HCT116 (cell line): ENCODE data around the gene ZFP1. TPM values are rescaled to one million over a fixed set of nuclear protein-coding genes. Genes with fewer than 3 reads are reported as not detected.

Experiments used
- ATAC-seq: fragments of 200-7000 bp; cut with Tn5 transposase; 2 replicates; pipeline ENCODE4 v1.9.1; 2020; ENCODE audit warnings: mild to moderate bottlenecking, moderate library complexity
- BruUV-seq: library from RNA; stranded (reverse); fragments of 400-500 nt; replicated peaks from 2 replicates; lab custom pipeline; 2021; lab: Mats Ljungman, UMichigan
- CTCF ChIA-PET: fragments of 300-600 bp; sonication (Branson Sonifier 250); formaldehyde crosslinking; loops from one replicate; lab custom pipeline; 2021; ENCODE audit warnings: antibody characterized with exemption; lab: Charles Lee
- POLR2A ChIA-PET: fragments of 300-600, 350-600 bp; sonication (Branson Sonifier 250); formaldehyde crosslinking; loops from one replicate; lab custom pipeline; 2021; ENCODE audit warnings: antibody characterized with exemption; lab: Charles Lee
- RAD21 ChIA-PET, 2 experiments: fragments of 300-600 bp; sonication (Branson Sonifier 250); formaldehyde crosslinking; loops; one replicate each; lab custom pipeline; 2023; ENCODE audit warnings: low total read pairs in 2 of 2; ENCODE audit not compliant: uncharacterized antibody in 2 of 2, unreplicated experiment in 2 of 2, low non-redundant PET in 1 of 2; lab: Charles Lee
- DNase-seq: peaks from one replicate; pipeline ENCODE4 v3.0.0-alpha.2; 2010; ENCODE audit warnings: low read depth, low spot score
- H2AFZ ChIP-seq: fragments of 200-600 bp; shearing (Covaris generic), sonication (generic); 2 replicates; pipeline ENCODE4 v1.6.1; 2017; ENCODE audit warnings: low read depth, mixed run types, mixed read lengths, antibody characterized with exemption, low read length; ENCODE audit not compliant: poor library complexity, severe bottlenecking
- H3K27ac ChIP-seq: 2 replicates; pipeline ENCODE4 v1.5.1; 2012; ENCODE audit warnings: low read depth, low read length
- H3K27me3 ChIP-seq: fragments of 200-600 bp; sonication (generic); 2 replicates; pipeline ENCODE4 v1.6.1; 2016; ENCODE audit warnings: mixed run types, low read length, mixed read lengths; ENCODE audit not compliant: insufficient read depth
- H3K36me3 ChIP-seq, 2 experiments: fragments of 200-500 bp in 1 of 2; fragments of 200-600 bp in 1 of 2; sonication (Bioruptor generic) in 1 of 2; sonication (generic) in 1 of 2; 2 replicates each; pipeline versions ENCODE4 v1.5.1 to v1.6.1; 2014 to 2016; ENCODE audit warnings: low read length in 2 of 2, inconsistent platforms in 1 of 2, mixed read lengths in 1 of 2, mixed run types in 1 of 2; ENCODE audit not compliant: insufficient read depth in 2 of 2, control insufficient read depth in 1 of 2
- H3K4me1 ChIP-seq, 2 experiments: fragments of 200-600 bp in 1 of 2; sonication (generic) in 1 of 2; 2 replicates each; pipeline versions ENCODE4 v1.5.1 to v1.6.1; 2012 to 2017; ENCODE audit warnings: low read length in 2 of 2, inconsistent platforms in 1 of 2, mild to moderate bottlenecking in 1 of 2, mixed read lengths in 1 of 2, mixed run types in 1 of 2, moderate library complexity in 1 of 2; ENCODE audit not compliant: insufficient read depth in 2 of 2, control insufficient read depth in 1 of 2
- H3K4me2 ChIP-seq: fragments of 200-600 bp; sonication (generic); 2 replicates; pipeline ENCODE4 v1.6.1; 2017; ENCODE audit warnings: mixed run types, low read length, mixed read lengths
- H3K4me3 ChIP-seq, 2 experiments: fragments of 200-600 bp in 1 of 2; sonication (generic) in 1 of 2; replicated peaks in 1 of 2; 2 replicates each; pipeline ENCODE4 v1.5.1; 2011 to 2016; ENCODE audit warnings: low read length in 2 of 2, control low read depth in 1 of 2, low read depth in 1 of 2, mild to moderate bottlenecking in 1 of 2, mixed read lengths in 1 of 2, mixed run types in 1 of 2
- H3K79me2 ChIP-seq: fragments of 200-600 bp; sonication (generic); 2 replicates; pipeline ENCODE4 v1.6.1; 2017; ENCODE audit warnings: mild to moderate bottlenecking, mixed run types, low read length, moderate library complexity, mixed read lengths; ENCODE audit not compliant: insufficient read depth
- H3K9ac ChIP-seq: fragments of 200-600 bp; sonication (generic); 2 replicates; pipeline ENCODE4 v1.6.1; 2016; ENCODE audit warnings: low read length, mixed read lengths
- H3K9me2 ChIP-seq: fragments of 200-600 bp; sonication (generic), shearing (Covaris generic); 2 replicates; pipeline ENCODE4 v1.6.1; 2017; ENCODE audit warnings: mixed run types, mild to moderate bottlenecking, moderate library complexity; ENCODE audit not compliant: insufficient read depth
- H3K9me3 ChIP-seq, 2 experiments: fragments of 200-500 bp in 1 of 2; fragments of 200-600 bp in 1 of 2; sonication (Bioruptor generic) in 1 of 2; sonication (generic) in 1 of 2; 2 replicates each; pipeline ENCODE4 v1.6.1; 2014 to 2017; ENCODE audit warnings: low read length in 2 of 2, mixed read lengths in 2 of 2, inconsistent platforms in 1 of 2, low read depth in 1 of 2, mild to moderate bottlenecking in 1 of 2, mixed run types in 1 of 2, moderate library complexity in 1 of 2; ENCODE audit not compliant: control insufficient read depth in 1 of 2, insufficient read depth in 1 of 2
- H4K20me1 ChIP-seq: fragments of 200-600 bp; sonication (generic), shearing (Covaris generic); 2 replicates; pipeline ENCODE4 v1.6.1; 2017; ENCODE audit warnings: mixed run types, mild to moderate bottlenecking, moderate library complexity; ENCODE audit not compliant: insufficient read depth
- ATF3 ChIP-seq: IDR thresholded peaks from 2 replicates; pipeline ENCODE4 v1.6.1; 2012
- MAX ChIP-seq: IDR thresholded peaks from 2 replicates; pipeline ENCODE4 v1.6.1; 2012
- POLR2A ChIP-seq: IDR thresholded peaks from 2 replicates; pipeline ENCODE4 v1.7.0; 2011; ENCODE audit warnings: borderline replicate concordance; ENCODE audit not compliant: insufficient read depth, insufficient read length; ENCODE audit errors: extremely low read depth
- POLR2AphosphoS5 ChIP-seq: IDR thresholded peaks from 2 replicates; pipeline ENCODE4 v1.6.1; 2011; ENCODE audit warnings: mild to moderate bottlenecking, low read depth, low read length, moderate library complexity
- SIN3A ChIP-seq: IDR thresholded peaks from 2 replicates; pipeline ENCODE4 v1.6.1; 2012; ENCODE audit warnings: low read depth
- YY1 ChIP-seq: IDR thresholded peaks from 2 replicates; pipeline ENCODE4 v1.6.1; 2011; ENCODE audit warnings: low read length, low read depth, moderate library complexity, mild to moderate bottlenecking; ENCODE audit not compliant: insufficient replicate concordance; ENCODE audit errors: extremely low read depth
- intact Hi-C: fragments of 100-400 bp; cut with micrococcal nuclease; formaldehyde crosslinking; loops from 2 replicates; pipeline ENCODE4 v1.10.0; 2022
- total RNA-seq: library from RNA; stranded (reverse); gene quantifications from one replicate; pipeline ENCODE4 v1.2.1, GENCODE V29; 2021; ENCODE audit not compliant: unreplicated experiment

The ZFP1 gene
- total RNA-seq, 1 experiment from 2014 or later, result 12.8 TPM

GRCh38 chr16:75113541-75114121 is 34.7 kb upstream of the ZFP1 start:
- POLR2A ChIA-PET, result no interaction called here
- TF ChIP-seq SIN3A (no peak), ATF3 (no peak), MAX (no peak), POLR2A (no peak)
- TF ChIP-seq, all 23 proteins: peak for 0
- no peak for DNase-seq

DNA sequence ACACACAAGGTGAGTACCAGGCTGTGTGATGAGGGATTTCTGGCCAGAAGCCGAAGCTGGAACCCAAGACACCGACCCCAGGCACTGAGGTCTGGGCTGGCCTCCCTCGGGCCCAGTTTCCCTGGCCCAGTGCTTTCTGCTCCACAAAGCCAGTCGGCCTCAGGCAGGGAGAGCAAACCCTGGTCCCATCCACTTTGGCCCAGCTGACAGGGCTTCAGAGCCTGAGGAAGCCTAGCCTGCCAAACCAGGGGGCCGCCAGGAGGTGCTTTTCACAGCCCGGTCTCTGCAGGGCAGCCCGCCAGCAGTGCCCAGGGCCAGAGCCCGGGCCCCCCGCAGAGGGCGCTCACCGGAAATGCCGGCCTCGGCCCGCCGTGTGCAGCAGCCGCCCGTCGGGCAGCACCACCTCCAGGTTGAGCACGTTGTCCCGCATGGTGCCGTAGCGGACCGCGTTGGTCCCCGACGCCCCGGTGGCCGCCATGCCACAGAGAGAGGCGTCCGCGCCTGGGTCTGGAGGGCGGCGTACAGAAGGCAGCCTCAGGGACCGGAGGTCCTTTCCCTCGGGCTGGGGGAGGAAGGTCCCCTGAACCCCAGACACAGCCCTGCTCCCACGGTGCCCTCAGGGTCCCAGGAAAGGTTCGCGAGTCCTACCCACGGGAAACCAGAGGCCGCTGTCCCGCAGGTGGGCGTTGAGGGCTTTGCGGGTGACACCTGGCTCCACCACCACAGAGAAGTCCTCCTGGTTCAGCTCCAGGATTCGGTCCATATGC is 34.0 kb upstream of the ZFP1 start:
- RAD21 ChIA-PET, result no interaction called here
- Histone ChIP-seq H3K27ac (no peak overlapping the region), H3K9me2 (no peaks in the 10 kb centered on the region), H3K4me1 (peaks cover 29 to 39% of the 10 kb centered on the region in 2 experiments), H3K79me2 (no peaks in the 10 kb centered on the region), H3K4me3 (no peak overlapping the region), H2AFZ (no peak overlapping the region), H3K27me3 (no peaks in the 10 kb centered on the region), H3K9me3 (no peaks in the 10 kb centered on the region), H4K20me1 (no peaks in the 10 kb centered on the region), H3K9ac (no peak overlapping the region), H3K36me3 (no peaks in the 10 kb centered on the region), H3K4me2 (no peak overlapping the region)
- TF ChIP-seq POLR2AphosphoS5, result no peak
- no peak for TF ChIP-seq YY1
- POLR2A ChIA-PET, result no interaction called here
- BruUV-seq, result no TSS peak
- no peak for ATAC-seq
- intact Hi-C loops, result loop anchor here (10.0 kb wide), 1 partner anchor 300 kb away; no protein-coding TSS in a partner anchor
- CTCF ChIA-PET, result no interaction called here
- no peak for DNase-seq

More at GRCh38 chr16:75113541-75114121, 34.7 kb upstream of the ZFP1 start:
- peaks cover 32 to 46% of the 10 kb centered on the region in 2 experiments for H3K4me1 ChIP-seq
- no peak for ATAC-seq
- no peak overlapping the region for H3K4me3 ChIP-seq
- intact Hi-C loops, result loop anchor here (10.0 kb wide), 1 partner anchor 299 kb away; no protein-coding TSS in a partner anchor
- H3K4me2 ChIP-seq, result no peak overlapping the region
- H3K27ac ChIP-seq, result no peak overlapping the region
- no peak overlapping the region for H2AFZ ChIP-seq
- no TSS peak for BruUV-seq
- ChIA-PET RAD21 (no interaction called here), CTCF (interaction anchor here (1.5 kb wide), 1 partner anchor 115 kb away, joined by 3 read pairs; the partner anchor contains the start of gene ZNRF1)
- H3K36me3 ChIP-seq, result no peaks in the 10 kb centered on the region
- no peaks in the 10 kb centered on the region for H3K9me3 ChIP-seq
- H3K79me2 ChIP-seq, result no peaks in the 10 kb centered on the region
- H4K20me1 ChIP-seq, result no peaks in the 10 kb centered on the region
- no peaks in the 10 kb centered on the region for H3K27me3 ChIP-seq
- no peaks in the 10 kb centered on the region for H3K9me2 ChIP-seq
- H3K9ac ChIP-seq, result no peak overlapping the region
